Astrocyte (in vitro differentiated cells and primary cell): ENCODE measurements around the gene SAFB2. TPM values are rescaled to one million over a fixed set of nuclear protein-coding genes. Genes with fewer than 3 reads are reported as not detected.

Source experiments
- DNase-seq: peaks from one replicate; pipeline ENCODE4 v3.0.0-alpha.2; 2010; ENCODE audit warnings: low read depth
- FAIRE-seq: peaks from 2 replicates; lab custom pipeline; 2011; peaks lifted over from hg19 to GRCh38; lab: Jason Lieb, UNC
- H2AFZ ChIP-seq: 2 replicates; pipeline ENCODE4 v1.6.0; 2012; ENCODE audit warnings: low read depth, low read length, inconsistent platforms
- H3K27ac ChIP-seq: 2 replicates; pipeline ENCODE4 v1.5.1; 2011; ENCODE audit warnings: low read depth, low read length, inconsistent platforms
- H3K27me3 ChIP-seq: 2 replicates; pipeline ENCODE4 v1.6.0; 2011; ENCODE audit warnings: low read length, inconsistent platforms; ENCODE audit not compliant: insufficient read depth
- H3K36me3 ChIP-seq: 2 replicates; pipeline ENCODE4 v1.5.1; 2011; ENCODE audit warnings: low read length, inconsistent platforms; ENCODE audit not compliant: insufficient read depth
- H3K4me1 ChIP-seq: 2 replicates; pipeline ENCODE4 v1.5.1; 2011; ENCODE audit warnings: low read length, inconsistent platforms; ENCODE audit not compliant: insufficient read depth
- H3K4me2 ChIP-seq: 2 replicates; pipeline ENCODE4 v1.6.0; 2012; ENCODE audit warnings: low read length, inconsistent platforms
- H3K4me3 ChIP-seq: 2 replicates; pipeline ENCODE4 v1.5.1; 2011; ENCODE audit warnings: low read depth, mild to moderate bottlenecking, low read length, inconsistent platforms; ENCODE audit not compliant: insufficient read depth
- H3K79me2 ChIP-seq: 2 replicates; pipeline ENCODE4 v1.6.0; 2012; ENCODE audit warnings: mild to moderate bottlenecking, low read length, inconsistent platforms; ENCODE audit not compliant: insufficient read depth
- H3K9ac ChIP-seq: 2 replicates; pipeline ENCODE4 v1.6.0; 2012; ENCODE audit warnings: mild to moderate bottlenecking, low read length, inconsistent platforms
- H3K9me3 ChIP-seq: 2 replicates; pipeline ENCODE4 v1.5.1; 2012; ENCODE audit warnings: low read depth, mild to moderate bottlenecking, low read length, inconsistent platforms; ENCODE audit not compliant: insufficient read depth
- H4K20me1 ChIP-seq: 2 replicates; pipeline ENCODE4 v1.6.0; 2012; ENCODE audit warnings: low read length, inconsistent platforms; ENCODE audit not compliant: insufficient read depth
- H3K27ac Mint-ChIP-seq: one replicate; pipeline ENCODE4 v1.8.0; 2021; ENCODE audit warnings: mild to moderate bottlenecking, mixed read lengths; ENCODE audit not compliant: unreplicated experiment
- H3K27me3 Mint-ChIP-seq: one replicate; pipeline ENCODE4 v1.8.0; 2021; ENCODE audit warnings: low read depth, mixed read lengths; ENCODE audit not compliant: unreplicated experiment
- H3K36me3 Mint-ChIP-seq: one replicate; pipeline ENCODE4 v1.8.0; 2021; ENCODE audit warnings: low read depth, mixed read lengths; ENCODE audit not compliant: unreplicated experiment
- H3K4me1 Mint-ChIP-seq: one replicate; pipeline ENCODE4 v1.8.0; 2021; ENCODE audit warnings: low read depth, mixed read lengths; ENCODE audit not compliant: unreplicated experiment
- H3K4me3 Mint-ChIP-seq: one replicate; pipeline ENCODE4 v1.8.0; 2021; ENCODE audit warnings: mild to moderate bottlenecking, moderate library complexity, mixed read lengths; ENCODE audit not compliant: unreplicated experiment
- H3K9me3 Mint-ChIP-seq: one replicate; pipeline ENCODE4 v1.8.0; 2021; ENCODE audit warnings: mild to moderate bottlenecking, mixed read lengths; ENCODE audit not compliant: unreplicated experiment
- EZH2 ChIP-seq: IDR thresholded peaks from 2 replicates; pipeline ENCODE4 v1.6.1; 2012; ENCODE audit warnings: mild to moderate bottlenecking, low read length, inconsistent platforms; ENCODE audit not compliant: insufficient read depth
- total RNA-seq: library from RNA; stranded (reverse); gene quantifications from 2 replicates; pipeline ENCODE4 v1.2.1, GENCODE V29; 2021
- TF ChIP-seq, protein P1 (sequence below): IDR thresholded peaks from 2 replicates; pipeline ENCODE4 v1.5.1; 2011; ENCODE audit warnings: low read depth, mild to moderate bottlenecking, inconsistent platforms, low read length, moderate library complexity; ENCODE audit not compliant: insufficient read depth

SAFB2 gene
- total RNA-seq, 1 donor from 2014 or later: 50.6 TPM

DNA sequence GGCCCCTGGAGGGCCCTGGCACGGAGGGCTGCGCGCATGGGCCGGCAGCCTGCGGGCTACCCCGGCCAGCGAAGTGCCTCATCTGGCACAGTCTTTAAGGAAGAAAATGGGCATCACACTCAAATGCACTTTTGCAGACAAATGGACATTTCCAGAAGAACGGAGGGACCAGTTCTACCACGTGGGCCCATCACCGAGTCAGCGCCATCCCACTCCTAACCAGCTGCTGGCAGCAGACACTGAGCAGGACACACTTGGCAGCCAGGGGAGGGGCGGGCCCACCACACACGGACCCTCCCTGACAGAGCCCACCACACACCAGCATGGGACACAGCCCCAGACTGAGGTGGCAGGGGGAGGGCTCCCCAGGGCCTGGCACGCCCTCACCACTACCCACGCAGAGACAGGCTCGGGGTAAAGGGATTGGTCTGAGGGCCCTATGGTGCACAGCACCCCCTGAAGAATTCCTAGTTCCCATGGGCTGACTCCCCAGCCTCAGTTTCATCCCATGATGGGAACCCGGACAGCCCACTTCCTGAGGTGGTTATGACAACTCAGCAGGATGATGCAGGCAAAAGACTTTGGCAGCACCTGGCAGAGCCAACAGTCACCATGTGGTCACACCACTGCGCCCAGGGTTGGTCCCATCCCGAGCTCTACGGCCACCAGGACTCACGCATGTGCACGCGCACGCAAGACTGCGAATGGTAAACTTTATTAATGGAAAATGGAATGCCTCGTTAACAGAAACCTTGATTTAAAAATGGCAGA is 36.1 kb downstream of the SAFB2 start:
- DNase-seq (no peak), FAIRE-seq (no peak)
- no peak for TF ChIP-seq EZH2
- TF ChIP-seq, protein P1, sequence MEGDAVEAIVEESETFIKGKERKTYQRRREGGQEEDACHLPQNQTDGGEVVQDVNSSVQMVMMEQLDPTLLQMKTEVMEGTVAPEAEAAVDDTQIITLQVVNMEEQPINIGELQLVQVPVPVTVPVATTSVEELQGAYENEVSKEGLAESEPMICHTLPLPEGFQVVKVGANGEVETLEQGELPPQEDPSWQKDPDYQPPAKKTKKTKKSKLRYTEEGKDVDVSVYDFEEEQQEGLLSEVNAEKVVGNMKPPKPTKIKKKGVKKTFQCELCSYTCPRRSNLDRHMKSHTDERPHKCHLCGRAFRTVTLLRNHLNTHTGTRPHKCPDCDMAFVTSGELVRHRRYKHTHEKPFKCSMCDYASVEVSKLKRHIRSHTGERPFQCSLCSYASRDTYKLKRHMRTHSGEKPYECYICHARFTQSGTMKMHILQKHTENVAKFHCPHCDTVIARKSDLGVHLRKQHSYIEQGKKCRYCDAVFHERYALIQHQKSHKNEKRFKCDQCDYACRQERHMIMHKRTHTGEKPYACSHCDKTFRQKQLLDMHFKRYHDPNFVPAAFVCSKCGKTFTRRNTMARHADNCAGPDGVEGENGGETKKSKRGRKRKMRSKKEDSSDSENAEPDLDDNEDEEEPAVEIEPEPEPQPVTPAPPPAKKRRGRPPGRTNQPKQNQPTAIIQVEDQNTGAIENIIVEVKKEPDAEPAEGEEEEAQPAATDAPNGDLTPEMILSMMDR: no peak
- Histone ChIP-seq H3K9me3 (no peaks in the 10 kb centered on the region), H3K27me3 (no peaks in the 10 kb centered on the region), H3K79me2 (no peaks in the 10 kb centered on the region), H3K4me1 (peaks cover 32% of the 10 kb centered on the region), H3K4me3 (no peak overlapping the region), H2AFZ (no peak overlapping the region), H3K36me3 (peaks cover 11% of the 10 kb centered on the region), H3K9ac (no peak overlapping the region), H4K20me1 (peaks cover 64% of the 10 kb centered on the region), H3K4me2 (peak overlapping the region; percentile 22), H3K27ac (no peak overlapping the region)
- H3K4me1 Mint-ChIP-seq: peaks cover 8% of the 10 kb centered on the region
- H3K36me3 Mint-ChIP-seq: peaks cover 19% of the 10 kb centered on the region
- H3K27ac Mint-ChIP-seq: no peak overlapping the region
- H3K9me3 Mint-ChIP-seq: no peaks in the 10 kb centered on the region
- H3K27me3 Mint-ChIP-seq: no peaks in the 10 kb centered on the region
- H3K4me3 Mint-ChIP-seq: no peak overlapping the region

DNA sequence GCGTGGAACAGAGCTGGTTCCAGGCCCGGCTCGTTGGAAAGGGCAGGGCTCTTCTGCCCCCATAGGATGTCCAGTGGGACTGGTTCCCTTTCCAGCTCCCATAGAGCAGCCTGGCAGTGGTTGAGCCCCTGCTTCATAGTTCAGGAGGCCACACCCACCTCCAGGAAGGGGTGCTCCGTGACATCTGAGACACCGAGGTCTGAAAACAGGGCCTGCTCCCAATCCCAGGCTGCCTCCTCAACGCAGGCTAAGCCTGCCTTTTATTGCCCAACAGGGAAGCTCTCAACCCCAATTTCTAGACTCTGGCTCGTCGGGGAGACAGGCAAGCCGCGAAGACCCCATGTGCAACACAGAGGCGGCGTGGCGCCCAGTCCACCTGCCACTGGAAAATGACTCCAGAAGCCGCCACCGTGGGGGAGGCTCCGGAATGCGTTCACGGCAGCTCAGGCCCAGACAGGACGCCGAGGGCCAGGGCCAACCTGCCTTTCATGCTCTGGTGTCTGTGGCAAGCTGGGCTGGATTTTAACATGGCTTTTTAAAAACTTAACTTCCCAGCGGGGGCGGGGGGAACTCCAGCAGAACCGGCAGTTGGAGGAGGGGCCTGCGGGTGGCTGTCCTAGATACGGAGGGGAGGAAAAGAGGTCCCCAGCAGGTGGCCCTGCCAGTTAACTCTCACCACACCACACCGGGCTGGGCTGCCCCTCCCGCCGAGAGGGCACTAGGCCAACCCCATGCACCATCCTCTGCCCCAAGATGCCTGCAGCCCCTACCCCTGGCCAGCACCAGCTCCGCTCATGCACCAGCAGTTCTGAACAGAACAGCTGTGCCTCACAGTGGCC is 36.9 kb downstream of the SAFB2 start:
- Histone ChIP-seq H3K4me2 (peak overlapping the region; percentile 22), H3K9me3 (no peaks in the 10 kb centered on the region), H3K27ac (no peak overlapping the region), H4K20me1 (peaks cover 64% of the 10 kb centered on the region), H3K79me2 (no peaks in the 10 kb centered on the region), H3K9ac (no peak overlapping the region), H3K4me1 (peaks cover 32% of the 10 kb centered on the region), H3K27me3 (no peaks in the 10 kb centered on the region), H2AFZ (no peak overlapping the region), H3K36me3 (peaks cover 11% of the 10 kb centered on the region), H3K4me3 (no peak overlapping the region)
- FAIRE-seq (no peak), DNase-seq (no peak)
- no peak overlapping the region for H3K4me3 Mint-ChIP-seq
- TF ChIP-seq, protein P1: no peak
- TF ChIP-seq EZH2: no peak
- peaks cover 19% of the 10 kb centered on the region for H3K36me3 Mint-ChIP-seq
- H3K4me1 Mint-ChIP-seq: peaks cover 8% of the 10 kb centered on the region
- no peaks in the 10 kb centered on the region for H3K27me3 Mint-ChIP-seq
- no peak overlapping the region for H3K27ac Mint-ChIP-seq
- H3K9me3 Mint-ChIP-seq: no peaks in the 10 kb centered on the region
